ENCODE measurements around the gene SLC44A1.
A peak's percentile ranks its signal among the peaks of the same experiment; 100 is the strongest.

SLC44A1 gene

DNA sequence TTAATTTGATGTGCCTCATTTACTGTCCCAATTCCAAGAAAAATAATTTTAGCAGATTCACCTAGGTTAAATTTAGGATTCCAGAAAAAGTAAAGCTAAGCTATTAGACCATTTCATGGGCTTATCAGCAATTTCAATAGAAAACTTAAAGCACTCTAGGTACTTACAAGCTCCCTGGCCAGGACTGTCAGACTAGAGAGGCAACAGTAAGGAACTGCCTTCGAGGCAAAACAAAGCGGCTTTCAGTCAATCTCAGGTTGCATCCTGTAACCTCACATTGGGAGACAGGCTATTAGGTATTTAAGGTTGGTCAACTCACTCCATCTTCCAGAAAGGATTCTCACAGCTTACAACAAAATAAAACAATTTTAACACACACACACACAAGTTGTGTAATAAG, 154.7 kb downstream of the SLC44A1 start:
- DNase-seq = no peak

DNA sequence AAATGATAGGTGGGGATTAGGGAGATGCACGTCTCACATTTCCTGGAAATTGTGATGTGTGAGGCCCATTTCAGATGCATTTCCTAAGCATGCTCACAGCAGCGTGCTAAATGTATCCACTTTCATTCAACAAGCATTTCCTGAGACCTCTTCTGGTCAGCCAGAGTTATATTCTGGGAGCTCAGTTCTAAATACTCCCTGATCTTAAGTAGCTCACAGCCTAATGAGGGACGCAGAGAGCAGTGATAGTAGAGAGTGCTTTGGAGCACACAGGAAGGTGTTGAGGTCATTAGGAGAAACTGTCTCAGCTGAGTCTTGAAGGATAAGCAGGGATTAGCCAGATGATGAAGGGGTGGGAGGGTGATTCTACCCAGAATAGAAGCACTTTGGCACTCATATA, 157.2 kb downstream of the SLC44A1 start:
- DNase-seq = no peak

DNA sequence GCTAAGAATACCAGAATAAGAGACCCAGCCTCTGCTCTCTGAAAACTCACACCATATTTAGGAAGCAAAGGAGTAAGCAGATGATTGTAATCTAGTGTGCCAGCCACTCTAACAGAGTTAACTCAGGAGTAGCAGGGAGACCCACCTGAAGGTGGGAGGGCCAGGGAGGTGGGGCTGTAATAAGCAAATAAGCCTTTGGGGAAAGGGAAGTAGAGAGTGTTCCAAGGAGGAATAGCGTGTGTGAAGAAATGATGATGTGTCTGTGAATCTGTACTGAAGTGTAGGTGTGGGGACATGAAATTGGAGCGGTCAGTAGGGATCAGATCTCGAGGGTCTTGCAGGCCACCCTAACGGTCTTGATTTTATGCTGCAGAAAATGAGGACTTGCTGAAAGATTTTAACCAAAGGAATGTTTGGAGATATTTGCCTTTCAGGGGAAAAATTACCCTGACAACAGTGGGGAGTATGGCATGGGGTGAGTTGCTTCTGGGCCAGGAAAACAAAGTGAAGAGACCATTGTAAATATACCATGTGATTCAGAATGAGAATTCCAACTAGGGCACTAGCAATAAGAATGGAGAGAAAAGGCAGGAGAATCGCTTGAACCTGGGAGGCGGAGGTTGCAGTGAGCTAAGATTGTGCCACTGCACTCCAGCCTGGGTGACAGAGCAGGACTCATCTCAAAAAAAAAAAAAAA, 159.2 kb downstream of the SLC44A1 start:
- no peak for DNase-seq

GRCh38 chr9:105405514-105406131, 161.2 kb downstream of the SLC44A1 start:
- DNase-seq = no peak

DNA sequence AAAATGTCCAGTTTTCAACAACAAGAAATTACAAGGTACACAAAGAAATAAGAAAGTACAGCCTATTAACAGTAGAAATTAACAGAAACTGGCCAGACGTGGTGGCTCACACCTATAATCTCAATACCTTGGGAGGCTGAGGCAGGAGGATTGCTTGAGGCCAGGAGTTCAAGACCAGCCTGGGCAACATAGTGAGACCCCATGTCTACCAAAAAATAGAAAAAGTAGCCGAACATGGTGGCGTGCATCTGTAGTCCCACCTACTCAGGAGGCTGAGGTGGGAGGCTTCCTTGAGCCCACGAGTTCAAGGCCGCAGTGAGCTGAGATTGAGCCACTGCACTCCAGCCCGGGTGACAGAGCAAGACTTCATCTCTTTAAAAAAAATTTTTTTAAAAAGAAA, 161.9 kb downstream of the SLC44A1 start:
- DNase-seq = no peak

GRCh38 chr9:105413525-105413924, 169.1 kb downstream of the SLC44A1 start:
- DNase-seq = peak; percentile 10 to 20

DNA sequence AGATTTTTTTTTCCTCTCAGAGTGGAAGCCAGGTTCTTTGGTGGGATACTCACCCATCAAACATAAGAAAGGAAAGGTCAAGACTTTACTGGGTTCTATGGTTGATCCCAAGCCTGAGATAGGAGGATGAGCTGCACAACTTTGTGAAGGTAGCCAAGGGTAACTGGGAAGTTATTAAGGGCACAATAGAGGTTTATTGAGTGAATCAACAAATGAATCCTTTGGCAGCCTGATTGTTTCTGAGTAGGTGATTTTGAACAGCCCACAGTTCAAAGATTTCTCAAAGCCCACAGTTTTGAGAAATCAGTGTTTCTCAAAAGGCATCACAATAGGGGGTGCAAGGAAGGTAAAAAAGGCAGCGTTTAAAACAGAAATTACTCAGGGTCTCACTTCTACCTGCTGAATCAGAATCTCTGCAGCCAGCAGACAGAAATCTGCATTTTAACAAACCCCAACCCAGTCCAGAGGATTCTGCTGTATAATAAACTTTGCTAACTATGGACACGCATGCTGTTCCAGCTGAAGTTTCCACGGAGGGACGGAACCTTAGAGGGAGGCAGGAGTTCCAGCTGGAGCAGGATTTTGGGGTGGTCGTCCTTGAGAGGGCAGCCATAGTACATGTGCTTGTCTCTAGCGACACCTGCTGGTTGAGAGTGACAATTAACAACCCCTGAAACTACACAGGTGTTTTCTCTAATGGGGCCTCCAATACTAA, 170.7 kb downstream of the SLC44A1 start:
- DNase-seq = peak; percentile 26 to 30

DNA sequence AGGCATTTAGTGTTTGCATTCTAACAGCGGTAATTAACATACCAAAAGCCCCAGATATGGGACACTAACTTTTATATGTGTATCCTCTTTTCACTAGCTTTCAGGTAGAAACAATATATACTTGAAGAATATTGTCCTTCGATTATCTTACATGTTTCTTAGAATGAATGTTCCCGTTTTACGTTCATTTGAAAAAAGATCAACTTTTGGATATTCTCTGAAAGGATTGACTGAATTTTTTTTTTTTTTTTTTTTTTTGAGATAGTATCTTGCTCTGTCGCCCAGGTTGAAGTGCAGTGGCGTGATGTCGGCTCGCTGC, 171.2 kb downstream of the SLC44A1 start:
- DNase-seq = no peak

GRCh38 chr9:105416840-105417239, 172.4 kb downstream of the SLC44A1 start:
- no peak for DNase-seq

DNA sequence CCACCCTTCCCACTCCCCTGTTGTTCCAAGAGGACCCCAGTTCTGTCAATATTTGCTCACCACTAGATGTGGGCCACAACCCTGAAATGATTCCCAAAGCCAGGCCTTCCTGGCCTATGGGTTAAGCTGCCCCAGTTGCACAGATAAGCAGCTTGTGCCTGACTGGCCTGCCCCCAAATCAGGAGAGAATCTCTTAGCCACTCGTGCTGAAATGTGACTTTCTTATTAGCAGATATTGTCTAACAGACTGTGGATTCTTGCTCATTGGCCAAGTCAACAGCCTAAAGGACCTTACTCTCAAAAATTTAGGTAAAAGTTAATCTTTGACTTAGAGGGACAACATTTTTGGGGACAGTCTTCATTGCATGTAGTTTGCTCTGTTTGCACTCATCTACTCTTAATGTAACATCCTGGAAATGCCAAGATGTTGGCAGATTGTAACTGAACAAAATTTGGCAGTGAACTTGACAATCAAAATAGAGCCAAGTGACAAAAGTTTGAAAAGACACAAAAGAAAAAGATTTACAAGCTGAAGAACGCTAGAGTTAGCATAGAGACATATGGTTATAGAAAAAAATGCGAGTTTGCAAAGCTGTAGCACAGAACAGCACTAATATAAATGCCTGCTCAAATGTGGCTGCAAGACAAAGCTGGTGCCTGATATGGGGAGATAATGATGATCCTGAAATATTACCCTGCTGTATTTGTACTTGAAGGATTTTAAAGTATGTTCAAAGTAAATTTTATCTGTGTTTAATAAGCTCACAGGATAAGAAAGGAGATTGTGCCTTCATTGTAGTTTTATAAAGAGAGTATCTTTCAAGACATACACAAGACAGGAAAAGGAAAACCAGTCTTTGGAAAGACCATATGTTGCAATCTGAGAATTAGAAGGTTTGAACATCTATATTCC, 174.4 kb downstream of the SLC44A1 start:
- DNase-seq = no peak

DNA sequence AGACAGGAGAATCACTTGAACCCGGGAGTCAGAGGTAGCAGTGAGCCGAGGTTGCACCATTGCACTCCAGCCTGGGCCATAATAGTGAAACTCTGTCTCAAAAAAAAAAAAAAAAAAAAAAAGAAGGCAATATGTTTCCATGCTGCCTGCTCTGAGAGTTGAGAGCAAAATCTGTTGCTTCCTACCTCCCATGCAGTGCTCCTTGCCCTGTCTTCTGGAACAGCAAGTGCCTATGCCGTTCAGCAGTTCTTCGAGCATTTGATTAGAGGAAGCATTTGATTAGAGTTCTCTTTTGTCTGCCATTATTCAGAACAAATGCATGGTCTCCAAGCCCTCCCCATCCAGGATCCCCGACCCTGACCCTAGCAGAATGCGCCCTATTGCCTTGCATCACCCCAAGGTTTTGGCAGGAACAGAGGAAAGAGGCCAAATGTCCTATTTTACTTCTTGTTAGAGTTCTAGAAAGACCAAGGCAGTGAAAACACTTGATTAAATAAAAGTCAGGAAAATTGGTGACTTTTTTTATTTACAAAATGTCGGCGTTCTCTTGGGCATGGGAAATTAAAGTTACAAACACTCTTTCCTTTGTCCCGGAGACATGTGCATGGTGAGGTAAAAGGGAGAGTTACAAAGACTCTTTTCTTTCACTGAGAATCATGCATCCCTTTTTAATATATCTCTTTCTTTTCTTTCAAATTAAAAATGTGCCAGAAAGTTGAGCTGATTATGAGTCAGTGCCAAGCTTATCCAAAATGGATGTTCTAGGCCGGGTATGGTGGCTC, 175.6 kb downstream of the SLC44A1 start:
- no peak for DNase-seq

- no peak for DNase-seq
Observed at GRCh38 chr9:105421154-105421553, 176.7 kb downstream of the SLC44A1 start.

- DNase-seq = no peak
Observed at GRCh38 chr9:105421864-105422263, 177.4 kb downstream of the SLC44A1 start.

- DNase-seq = no peak
Observed at GRCh38 chr9:105425816-105426433, 181.5 kb downstream of the SLC44A1 start.

- no peak for DNase-seq
Observed at GRCh38 chr9:105426657-105427056, 182.2 kb downstream of the SLC44A1 start.

- DNase-seq = no peak
Observed at GRCh38 chr9:105431424-105432246, 187.2 kb downstream of the SLC44A1 start.

GRCh38 chr9:105432247-105432842, 187.9 kb downstream of the SLC44A1 start:
- no peak for DNase-seq

- DNase-seq = no peak
Observed at GRCh38 chr9:105435453-105435852, 191.0 kb downstream of the SLC44A1 start.

GRCh38 chr9:105436783-105437182, 192.3 kb downstream of the SLC44A1 start:
- no peak for DNase-seq

- no peak for DNase-seq
Observed at GRCh38 chr9:105437704-105438103, 193.3 kb downstream of the SLC44A1 start.
